ENCODE data around the gene THSD4. TPM values are rescaled to one million over a fixed set of nuclear protein-coding genes. Genes with fewer than 3 reads are reported as not detected.

The THSD4 gene
- total RNA-seq, 2 experiments from 2014 or later: not detected

DNA sequence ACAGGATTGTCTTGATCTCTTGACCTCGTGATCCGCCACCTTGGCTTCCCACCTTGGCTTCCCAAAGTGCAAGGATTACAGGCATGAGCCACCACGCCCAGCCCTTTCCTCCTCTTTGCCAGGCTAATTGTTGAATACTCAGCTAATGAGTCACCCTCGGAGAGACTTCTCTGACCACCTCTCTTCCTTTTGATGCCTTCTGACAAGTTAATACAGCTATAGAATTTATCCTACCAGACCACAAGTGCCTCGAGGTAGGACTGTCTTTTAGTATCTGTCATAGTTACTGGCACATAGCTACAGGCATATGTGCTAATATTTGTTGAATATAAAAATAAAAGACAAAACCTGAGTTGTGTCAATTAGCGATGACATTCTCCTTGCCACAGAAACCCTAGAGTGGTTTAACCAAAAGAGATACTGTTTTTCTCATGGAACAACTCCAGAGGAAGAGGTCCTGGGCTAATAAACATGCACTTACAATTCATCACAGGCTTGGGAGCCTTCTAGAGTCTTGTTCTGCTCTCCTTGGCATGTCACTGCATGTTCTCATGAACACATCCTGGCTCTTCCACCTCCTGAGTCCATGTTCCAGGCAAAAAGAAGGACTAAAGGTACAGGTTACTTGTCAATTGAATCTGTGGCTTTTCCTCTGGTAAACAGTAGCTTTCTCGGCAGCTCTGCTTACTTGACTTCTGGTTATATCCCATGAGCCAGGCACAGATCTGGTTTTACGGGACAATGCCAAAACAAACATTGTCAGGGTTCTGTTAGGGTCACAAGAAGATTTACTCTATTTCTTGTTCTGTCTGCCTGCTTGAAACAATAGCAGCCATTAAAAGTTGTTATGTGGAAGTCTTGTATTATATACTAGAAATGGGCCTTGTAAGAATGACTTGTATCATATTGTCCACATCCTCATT, 332.3 kb downstream of the THSD4 start:
- ChIA-PET POLR2A (no interaction called here), CTCF (ENCODE audit: unreplicated experiment) (no interaction called here)
- H3K36me3 ChIP-seq (ENCODE audit: insufficient read depth, low read length): no peaks in the 10 kb centered on the region
- no peak overlapping the region for H3K4me3 ChIP-seq (ENCODE audit: low read depth, low read length, poor library complexity, severe bottlenecking)
- H3K4me2 ChIP-seq (ENCODE audit: low read length): no peak overlapping the region
- H3K9me2 ChIP-seq (ENCODE audit: insufficient read depth, low read length): no peaks in the 10 kb centered on the region
- no peaks in the 10 kb centered on the region for H4K20me1 ChIP-seq (ENCODE audit: insufficient read depth, low read length)
- no peaks in the 10 kb centered on the region for H3K4me1 ChIP-seq (ENCODE audit: insufficient read depth, low read length, poor library complexity, severe bottlenecking)
- no peaks in the 10 kb centered on the region for H3K79me2 ChIP-seq (ENCODE audit: insufficient read depth, low read depth, low read length)
- no peak overlapping the region for H3K27ac ChIP-seq (ENCODE audit: low read depth, low read length, poor library complexity, severe bottlenecking)
- BruUV-seq (replicated peaks): no TSS peak
- DNase-seq (ENCODE audit: low spot score): no peak
- no peaks in the 10 kb centered on the region for H3K9me3 ChIP-seq (ENCODE audit: low read length)
- intact Hi-C loops (cut with micrococcal nuclease; ENCODE audit: unreplicated experiment): loop anchor here (1.0 to 10.0 kb wide), 4 partner anchors 207 to 473 kb away; no protein-coding TSS in a partner anchor
- H2AFZ ChIP-seq (ENCODE audit: low read length): no peak overlapping the region
- TF ChIP-seq, protein P1, sequence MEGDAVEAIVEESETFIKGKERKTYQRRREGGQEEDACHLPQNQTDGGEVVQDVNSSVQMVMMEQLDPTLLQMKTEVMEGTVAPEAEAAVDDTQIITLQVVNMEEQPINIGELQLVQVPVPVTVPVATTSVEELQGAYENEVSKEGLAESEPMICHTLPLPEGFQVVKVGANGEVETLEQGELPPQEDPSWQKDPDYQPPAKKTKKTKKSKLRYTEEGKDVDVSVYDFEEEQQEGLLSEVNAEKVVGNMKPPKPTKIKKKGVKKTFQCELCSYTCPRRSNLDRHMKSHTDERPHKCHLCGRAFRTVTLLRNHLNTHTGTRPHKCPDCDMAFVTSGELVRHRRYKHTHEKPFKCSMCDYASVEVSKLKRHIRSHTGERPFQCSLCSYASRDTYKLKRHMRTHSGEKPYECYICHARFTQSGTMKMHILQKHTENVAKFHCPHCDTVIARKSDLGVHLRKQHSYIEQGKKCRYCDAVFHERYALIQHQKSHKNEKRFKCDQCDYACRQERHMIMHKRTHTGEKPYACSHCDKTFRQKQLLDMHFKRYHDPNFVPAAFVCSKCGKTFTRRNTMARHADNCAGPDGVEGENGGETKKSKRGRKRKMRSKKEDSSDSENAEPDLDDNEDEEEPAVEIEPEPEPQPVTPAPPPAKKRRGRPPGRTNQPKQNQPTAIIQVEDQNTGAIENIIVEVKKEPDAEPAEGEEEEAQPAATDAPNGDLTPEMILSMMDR (conservative IDR thresholded peaks at IDR 0.05; ENCODE audit: low read length): no peak
- TF ChIP-seq EZH2phosphoT487 (IDR thresholded peaks at IDR 0.05; ENCODE audit: borderline replicate concordance, low read depth, low read length): no peak

DNA sequence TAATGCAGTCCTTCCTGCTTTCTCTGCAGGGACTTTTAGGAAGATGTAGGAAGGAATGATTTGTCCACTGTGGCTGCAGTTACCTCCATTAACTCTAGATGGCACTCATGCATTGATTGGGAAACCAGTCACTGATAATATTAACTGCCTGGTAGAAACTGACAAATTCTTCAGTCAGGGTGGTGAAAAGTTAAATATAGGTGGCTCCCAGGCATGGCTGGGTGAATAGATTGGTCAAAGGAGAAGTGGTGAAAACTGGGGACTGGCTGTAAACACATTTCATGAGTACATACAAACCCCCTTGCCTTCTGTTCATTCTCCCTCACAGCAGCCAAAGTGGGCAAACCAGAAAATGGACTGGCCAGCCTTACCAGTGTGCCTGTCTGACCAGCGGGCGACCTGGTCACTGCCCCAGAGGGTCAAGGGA, 333.4 kb downstream of the THSD4 start:
- no peak for TF ChIP-seq EZH2phosphoT487 (IDR thresholded peaks at IDR 0.05; ENCODE audit: borderline replicate concordance, low read depth, low read length)
- TF ChIP-seq, protein P1 (conservative IDR thresholded peaks at IDR 0.05; ENCODE audit: low read length): peak; percentile 88
- Histone ChIP-seq H3K9me2 (ENCODE audit: insufficient read depth, low read length) (no peaks in the 10 kb centered on the region), H3K4me2 (ENCODE audit: low read length) (no peak overlapping the region), H3K4me3 (ENCODE audit: low read depth, low read length, poor library complexity, severe bottlenecking) (no peak overlapping the region), H3K27ac (ENCODE audit: low read depth, low read length, poor library complexity, severe bottlenecking) (no peak overlapping the region), H3K36me3 (ENCODE audit: insufficient read depth, low read length) (no peaks in the 10 kb centered on the region), H4K20me1 (ENCODE audit: insufficient read depth, low read length) (no peaks in the 10 kb centered on the region), H3K79me2 (ENCODE audit: insufficient read depth, low read depth, low read length) (no peaks in the 10 kb centered on the region), H3K4me1 (ENCODE audit: insufficient read depth, low read length, poor library complexity, severe bottlenecking) (no peaks in the 10 kb centered on the region), H3K9me3 (ENCODE audit: low read length) (no peaks in the 10 kb centered on the region), H2AFZ (ENCODE audit: low read length) (no peak overlapping the region)
- BruUV-seq (replicated peaks): no TSS peak
- peak; percentile 43 for DNase-seq (ENCODE audit: low spot score)
- ChIA-PET POLR2A (no interaction called here), CTCF (ENCODE audit: unreplicated experiment) (no interaction called here)
- intact Hi-C loops (cut with micrococcal nuclease; ENCODE audit: unreplicated experiment): loop anchor here (1.0 to 10.0 kb wide), 4 partner anchors 206 to 474 kb away; no protein-coding TSS in a partner anchor

DNA sequence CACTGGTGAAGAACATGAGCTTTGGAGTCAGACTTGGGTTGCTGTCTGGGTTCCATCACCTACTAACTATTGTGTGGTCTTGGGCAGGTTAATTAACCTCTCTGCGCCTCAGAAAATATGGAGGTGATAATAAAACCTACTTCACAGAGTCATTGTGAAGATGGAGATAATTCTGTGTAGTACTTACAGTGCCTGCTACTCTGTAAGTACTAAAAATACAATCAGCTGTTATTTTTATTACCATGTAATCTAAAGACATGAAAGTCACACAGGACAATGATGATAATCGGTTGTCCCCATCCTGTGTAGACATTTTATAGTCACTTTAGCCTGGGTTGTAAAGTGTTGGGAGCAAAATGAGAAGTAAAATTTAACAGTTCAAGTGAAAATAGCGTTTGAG, 334.1 kb downstream of the THSD4 start:
- intact Hi-C loops (cut with micrococcal nuclease; ENCODE audit: unreplicated experiment): loop anchor here (5.0 to 10.0 kb wide), 3 partner anchors 205 to 475 kb away; no protein-coding TSS in a partner anchor
- Histone ChIP-seq H3K36me3 (ENCODE audit: insufficient read depth, low read length) (no peaks in the 10 kb centered on the region), H3K4me2 (ENCODE audit: low read length) (no peak overlapping the region), H3K79me2 (ENCODE audit: insufficient read depth, low read depth, low read length) (no peaks in the 10 kb centered on the region), H3K9me3 (ENCODE audit: low read length) (no peaks in the 10 kb centered on the region), H3K4me1 (ENCODE audit: insufficient read depth, low read length, poor library complexity, severe bottlenecking) (no peaks in the 10 kb centered on the region), H3K9me2 (ENCODE audit: insufficient read depth, low read length) (no peaks in the 10 kb centered on the region), H2AFZ (ENCODE audit: low read length) (no peak overlapping the region), H3K27ac (ENCODE audit: low read depth, low read length, poor library complexity, severe bottlenecking) (no peak overlapping the region), H4K20me1 (ENCODE audit: insufficient read depth, low read length) (no peaks in the 10 kb centered on the region), H3K4me3 (ENCODE audit: low read depth, low read length, poor library complexity, severe bottlenecking) (no peak overlapping the region)
- DNase-seq (ENCODE audit: low spot score): no peak
- CTCF ChIA-PET (ENCODE audit: unreplicated experiment): no interaction called here
- no TSS peak for BruUV-seq (replicated peaks)
- POLR2A ChIA-PET: interaction anchor here (1.0 kb wide), 1 partner anchor 8 kb away, joined by 4 read pairs; no protein-coding TSS in a partner anchor
- no peak for TF ChIP-seq EZH2phosphoT487 (IDR thresholded peaks at IDR 0.05; ENCODE audit: borderline replicate concordance, low read depth, low read length)
- TF ChIP-seq, protein P1 (conservative IDR thresholded peaks at IDR 0.05; ENCODE audit: low read length): no peak
